IMR-90 (cell line): ENCODE measurements around the gene KIF4B. TPM values are rescaled to one million over a fixed set of nuclear protein-coding genes. Genes with fewer than 3 reads are reported as not detected.

ENCODE experiments used
- ATAC-seq: fragments of 200-7000 bp; cut with Tn5 transposase; 2 replicates; pipeline ENCODE4 v1.9.1; 2020; ENCODE audit warnings: low read depth, mild to moderate bottlenecking, moderate library complexity
- BruUV-seq: library from RNA; stranded (reverse); fragments of 400-500 nt; replicated peaks from 2 replicates; lab custom pipeline; 2021; lab: Mats Ljungman, UMichigan
- CTCF ChIA-PET: fragments of 300-600 bp; formaldehyde crosslinking; extraction: SDS; loops from one replicate; lab custom pipeline; 2021; ENCODE audit warnings: antibody characterized with exemption; lab: Yijun Ruan, JAX
- POLR2A ChIA-PET: fragments of 300-600 bp; sonication (Branson Sonifier 250); formaldehyde crosslinking; loops from one replicate; lab custom pipeline; 2022; ENCODE audit warnings: antibody characterized with exemption; ENCODE audit not compliant: unreplicated experiment; lab: Charles Lee
- DNase-seq: peaks from one replicate; pipeline ENCODE4 v3.0.0; 2013
- H2AFZ ChIP-seq: replicated peaks from 2 replicates; pipeline ENCODE3; 2013; ENCODE audit warnings: low read length, mild to moderate bottlenecking; ENCODE audit not compliant: poor library complexity
- H2AK5ac ChIP-seq: 2 replicates; pipeline ENCODE4 v1.6.1; 2013; ENCODE audit warnings: low read depth, low read length, inconsistent platforms
- H2AK9ac ChIP-seq: replicated peaks from 2 replicates; pipeline ENCODE3; 2013; ENCODE audit warnings: mild to moderate bottlenecking, low read depth, low read length, moderate library complexity; ENCODE audit not compliant: poor library complexity
- H2BK120ac ChIP-seq: 2 replicates; pipeline ENCODE4 v1.6.1; 2013; ENCODE audit warnings: low read depth, low read length, inconsistent platforms
- H2BK15ac ChIP-seq: 3 replicates; pipeline ENCODE4 v1.6.1; 2013; ENCODE audit warnings: low read depth, low read length, inconsistent platforms
- H2BK20ac ChIP-seq: 2 replicates; pipeline ENCODE4 v1.6.1; 2013; ENCODE audit warnings: low read depth, mild to moderate bottlenecking, inconsistent platforms, low read length, moderate library complexity
- H2BK5ac ChIP-seq: 2 replicates; pipeline ENCODE4 v1.6.1; 2013; ENCODE audit warnings: mild to moderate bottlenecking, low read depth, low read length, inconsistent platforms; ENCODE audit not compliant: poor library complexity, severe bottlenecking
- H3K14ac ChIP-seq: replicated peaks from 2 replicates; pipeline ENCODE4 v1.6.1; 2013; ENCODE audit warnings: low read depth, low read length, inconsistent platforms
- H3K18ac ChIP-seq: 2 replicates; pipeline ENCODE4 v1.6.1; 2013; ENCODE audit warnings: low read depth, low read length, control low read depth
- H3K23ac ChIP-seq: 2 replicates; pipeline ENCODE4 v1.6.1; 2013; ENCODE audit warnings: low read depth, low read length, inconsistent platforms
- H3K27ac ChIP-seq: 2 replicates; pipeline ENCODE4 v1.5.1; 2013; ENCODE audit warnings: mild to moderate bottlenecking, control low read depth, low read length; ENCODE audit not compliant: insufficient read depth
- H3K27me3 ChIP-seq: 2 replicates; pipeline ENCODE4 v1.6.1; 2013; ENCODE audit warnings: low read length; ENCODE audit not compliant: control insufficient read depth, insufficient read depth
- H3K36me3 ChIP-seq: 2 replicates; pipeline ENCODE4 v1.6.1; 2013; ENCODE audit warnings: low read length, mixed read lengths; ENCODE audit not compliant: control insufficient read depth, insufficient read depth
- H3K4ac ChIP-seq: 2 replicates; pipeline ENCODE4 v1.6.1; 2013; ENCODE audit warnings: low read depth, low read length, inconsistent platforms
- H3K4me1 ChIP-seq: 2 replicates; pipeline ENCODE4 v1.6.1; 2013; ENCODE audit warnings: low read length, mixed read lengths; ENCODE audit not compliant: control insufficient read depth, insufficient read depth
- H3K4me2 ChIP-seq: 2 replicates; pipeline ENCODE4 v1.6.1; 2013; ENCODE audit warnings: low read depth, mild to moderate bottlenecking, control low read depth, low read length, moderate library complexity
- H3K4me3 ChIP-seq: 2 replicates; pipeline ENCODE4 v1.5.1; 2013; ENCODE audit warnings: low read depth, mild to moderate bottlenecking, control low read depth, low read length, moderate library complexity; ENCODE audit not compliant: insufficient read depth
- H3K56ac ChIP-seq: 2 replicates; pipeline ENCODE4 v1.6.1; 2013; ENCODE audit warnings: low read length, inconsistent platforms; ENCODE audit not compliant: insufficient read depth; ENCODE audit errors: extremely low read depth
- H3K79me1 ChIP-seq, 2 experiments: 2 replicates each; pipeline ENCODE4 v1.6.1; 2013; ENCODE audit warnings: low read length in 2 of 2, inconsistent platforms in 1 of 2, low read depth in 1 of 2
- H3K9ac ChIP-seq: 2 replicates; pipeline ENCODE4 v1.6.1; 2013; ENCODE audit warnings: low read depth, low read length, control low read depth
- H3K9me1 ChIP-seq: 2 replicates; pipeline ENCODE4 v1.6.1; 2013; ENCODE audit warnings: low read length, inconsistent platforms; ENCODE audit not compliant: insufficient read depth
- H3K9me3 ChIP-seq: 2 replicates; pipeline ENCODE4 v1.6.1; 2013; ENCODE audit warnings: low read length; ENCODE audit not compliant: control insufficient read depth, insufficient read depth
- H4K20me1 ChIP-seq: 2 replicates; pipeline ENCODE4 v1.6.1; 2013; ENCODE audit warnings: low read length, inconsistent platforms; ENCODE audit not compliant: insufficient read depth
- H4K5ac ChIP-seq: 2 replicates; pipeline ENCODE4 v1.6.1; 2013; ENCODE audit warnings: mild to moderate bottlenecking, low read depth, low read length, control low read depth
- H4K8ac ChIP-seq, 2 experiments: 2 replicates each; pipeline ENCODE4 v1.6.1; 2013; ENCODE audit warnings: low read depth in 2 of 2, low read length in 2 of 2, control low read depth in 1 of 2, inconsistent platforms in 1 of 2
- H4K91ac ChIP-seq: 2 replicates; pipeline ENCODE4 v1.6.1; 2013; ENCODE audit warnings: low read depth, low read length, inconsistent platforms; ENCODE audit not compliant: insufficient read depth
- BHLHE40 ChIP-seq: fragments of 150-350 bp; IDR thresholded peaks from 2 replicates; pipeline ENCODE4 v1.6.1; 2016; ENCODE audit warnings: mild to moderate bottlenecking, low read depth, low read length
- CEBPB ChIP-seq: IDR thresholded peaks from 2 replicates; pipeline ENCODE4 v1.6.1; 2012; ENCODE audit warnings: low read depth, low read length, improper control_type of control experiment
- CTCF ChIP-seq: conservative IDR thresholded peaks from 2 replicates; pipeline ENCODE4 v1.5.1; 2012; ENCODE audit warnings: mild to moderate bottlenecking, low read depth, low read length, improper control_type of control experiment
- ELK1 ChIP-seq: fragments of 150-350 bp; IDR thresholded peaks from 2 replicates; pipeline ENCODE4 v1.6.1; 2016; ENCODE audit warnings: low read depth, mild to moderate bottlenecking, low read length, moderate library complexity, borderline replicate concordance
- FOS ChIP-seq: fragments of 150-350 bp; IDR thresholded peaks from 2 replicates; pipeline ENCODE4 v1.6.1; 2016; ENCODE audit warnings: low read depth, low read length
- MAZ ChIP-seq: IDR thresholded peaks from 2 replicates; pipeline ENCODE4 v1.6.1; 2012; ENCODE audit warnings: low read depth, mild to moderate bottlenecking, low read length, improper control_type of control experiment, moderate library complexity, borderline replicate concordance
- RCOR1 ChIP-seq: IDR thresholded peaks from 2 replicates; pipeline ENCODE4 v1.6.1; 2012; ENCODE audit warnings: mild to moderate bottlenecking, low read length, improper control_type of control experiment; ENCODE audit not compliant: insufficient replicate concordance
- SMC3 ChIP-seq: fragments of 150-350 bp; IDR thresholded peaks from 2 replicates; pipeline ENCODE4 v1.6.1; 2016; ENCODE audit warnings: low read depth, mild to moderate bottlenecking, antibody characterized with exemption, low read length, moderate library complexity
- WGBS, 2 experiments: methylation state at CpG; one replicate each; pipeline versions ENCODE4 v1.1.5 to v1.1.7; 2013; ENCODE audit warnings: missing lambda C conversion rate in 2 of 2; ENCODE audit not compliant: insufficient read length in 1 of 2; ENCODE audit errors: extremely low coverage in 2 of 2; 5-methylcytosine and 5-hydroxymethylcytosine counted together
- dilution Hi-C: fragments of 300-500 bp; cut with HindIII; formaldehyde crosslinking; loops from one replicate; pipeline ENCODE4 v1.14.3; 2018; ENCODE audit warnings: low sequenced_read_pairs; ENCODE audit not compliant: unreplicated experiment
- in situ Hi-C: fragments of 300-500 bp; cut with MboI; formaldehyde crosslinking; loops from 3 replicates; pipeline ENCODE4 v1.14.3; 2019; ENCODE audit warnings: low sequenced_read_pairs, inconsistent platforms, mixed read lengths
- intact Hi-C: fragments of 100-400 bp; cut with micrococcal nuclease; formaldehyde crosslinking; loops from 2 replicates; pipeline ENCODE4 v1.10.0; 2022
- polyA plus RNA-seq, 3 experiments: library from polyadenylated mRNA; depleted of rRNA; stranded (reverse); fragments of >200 nt; gene quantifications; 2 replicates each; pipeline ENCODE4 v1.2.3, GENCODE V29; 2012; ENCODE audit warnings: low replicate concordance in 1 of 3
- total RNA-seq: library from RNA; depleted of rRNA; stranded (reverse); fragments of >200 nt; gene quantifications from 2 replicates; pipeline ENCODE4 v1.2.3, GENCODE V29; 2012

Gene KIF4B
- total and polyA plus RNA-seq, 2 of the 4 experiments (the other 2 are of a cell fraction), result under 0.01 to 0.03 TPM

- no peak overlapping the region for H3K18ac ChIP-seq
- H3K9ac ChIP-seq, result no peak overlapping the region
- in situ Hi-C loops, result no loop called here
- no peaks in the 10 kb centered on the region for H3K79me1 ChIP-seq
- TF ChIP-seq BHLHE40, result no peak
- no peak for TF ChIP-seq MAZ
- TF ChIP-seq FOS, result no peak
- TF ChIP-seq SMC3, result no peak
- no peak for TF ChIP-seq CEBPB
- no peak for TF ChIP-seq CTCF
- TF ChIP-seq RCOR1, result no peak
- TF ChIP-seq ELK1, result no peak
- no peak overlapping the region for H3K23ac ChIP-seq
- H2BK20ac ChIP-seq, result no peak overlapping the region
- no peak overlapping the region for H2AK9ac ChIP-seq
- H3K27me3 ChIP-seq, result no peaks in the 10 kb centered on the region; the same call in 1 of the 2 replicates
- dilution Hi-C loops, result no loop called here
- no peak overlapping the region for H4K5ac ChIP-seq
- no peak overlapping the region for H3K27ac ChIP-seq
- no peak overlapping the region for H2BK120ac ChIP-seq
- H3K9me1 ChIP-seq, result no peaks in the 10 kb centered on the region
- DNase-seq, result no peak
- H3K4me2 ChIP-seq, result no peak overlapping the region
- WGBS, 2 experiments, result no CpG with 5 or more reads among the region's 8 CpGs
- POLR2A ChIA-PET, result no interaction called here
- BruUV-seq, result no TSS peak
- CTCF ChIA-PET, result no interaction called here
- no peak overlapping the region for H3K56ac ChIP-seq
- H2BK5ac ChIP-seq, result no peak overlapping the region
- H4K8ac ChIP-seq, result no peak overlapping the region
- no peaks in the 10 kb centered on the region for H3K4me1 ChIP-seq
- no peak overlapping the region for H2BK15ac ChIP-seq
- ATAC-seq, result no peak
- H3K14ac ChIP-seq, result no peak overlapping the region
- no peaks in the 10 kb centered on the region for H3K36me3 ChIP-seq
- no peak overlapping the region for H2AFZ ChIP-seq
- no peak overlapping the region for H3K4ac ChIP-seq
- no peak overlapping the region for H4K91ac ChIP-seq
- H4K20me1 ChIP-seq, result no peaks in the 10 kb centered on the region
- H3K9me3 ChIP-seq, result no peaks in the 10 kb centered on the region
- intact Hi-C loops, result no loop called here
- no peak overlapping the region for H2AK5ac ChIP-seq
- H3K4me3 ChIP-seq, result no peak overlapping the region
Observed at GRCh38 chr5:155047818-155048217, 34.3 kb downstream of the KIF4B start.
